HG03066 (cell line): Measurements from ENCODE around the gene CSNK1G2.

Source experiments
- ATAC-seq: cut with Tn5 transposase; IDR thresholded peaks from one replicate; pipeline ENCODE4 v1.9.1; 2021; ENCODE audit warnings: low read depth; ENCODE audit not compliant: unreplicated experiment

CSNK1G2 gene

GRCh38 chr19:1917926-1918325 is 23.0 kb upstream of the CSNK1G2 start:
- no peak for ATAC-seq

DNA sequence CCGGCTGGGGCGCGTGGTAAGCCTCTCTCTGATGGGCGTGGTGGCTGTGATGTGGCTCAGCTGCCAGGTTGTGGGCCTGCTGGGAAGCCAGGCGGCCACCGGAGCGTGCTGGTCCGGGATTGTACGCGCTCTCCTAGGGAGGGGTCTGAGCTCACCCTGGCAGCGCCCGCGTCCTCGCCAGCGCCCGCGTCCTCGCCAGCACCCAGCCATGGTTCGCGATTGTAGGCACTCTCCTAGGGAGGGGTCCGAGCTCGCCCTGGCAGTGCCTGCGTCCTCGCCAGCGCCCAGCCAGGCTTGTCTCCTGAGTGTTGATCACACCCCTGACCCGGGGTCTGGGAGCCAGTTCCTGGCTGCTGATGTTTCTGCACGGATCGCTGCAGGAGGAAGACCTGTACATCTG is 22.0 kb upstream of the CSNK1G2 start:
- no peak for ATAC-seq

GRCh38 chr19:1920644-1921043 is 20.3 kb upstream of the CSNK1G2 start:
- ATAC-seq: no peak

- ATAC-seq: no peak
Observed at GRCh38 chr19:1921326-1921725, 19.6 kb upstream of the CSNK1G2 start.

DNA sequence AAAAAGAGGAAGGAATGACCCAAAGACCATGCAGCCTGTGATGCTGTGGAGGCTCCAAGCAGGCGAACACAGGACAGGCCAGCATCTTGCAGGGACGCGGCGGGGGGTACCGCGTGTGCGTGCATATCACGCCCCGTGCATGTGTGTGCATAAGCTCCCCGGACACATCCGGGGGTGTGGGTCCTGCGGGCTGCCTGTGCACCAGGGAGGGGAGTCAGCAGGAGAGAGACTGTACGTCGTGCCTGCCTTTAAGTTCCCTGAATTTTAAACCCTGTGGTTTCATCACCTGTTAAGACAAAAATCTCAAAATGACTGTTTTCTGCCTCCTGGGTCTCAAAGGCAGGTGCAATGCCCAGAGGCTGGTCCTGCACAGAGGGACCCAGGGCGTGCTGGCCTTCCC is 19.1 kb upstream of the CSNK1G2 start:
- no peak for ATAC-seq

DNA sequence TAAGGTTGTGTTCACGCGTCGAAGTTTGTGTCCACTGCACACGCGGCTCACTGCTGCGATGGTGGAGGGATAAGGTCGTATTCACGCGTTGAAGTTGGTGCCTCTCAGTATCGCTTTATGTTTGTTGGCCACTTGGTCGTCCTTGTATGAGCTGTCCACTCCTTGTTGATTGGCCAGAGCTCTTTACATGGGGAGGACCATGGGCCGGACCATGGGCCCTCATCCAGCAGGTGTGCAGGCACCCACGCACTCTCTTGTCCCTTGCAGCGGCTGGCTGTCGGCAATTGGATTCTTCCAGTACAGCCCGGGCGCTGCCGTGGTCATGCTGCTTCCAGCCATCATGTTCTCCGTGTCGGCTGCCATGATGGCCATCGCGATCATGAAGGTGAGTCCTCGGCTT is 18.2 kb upstream of the CSNK1G2 start:
- ATAC-seq: no peak

- ATAC-seq: no peak
Observed at GRCh38 chr19:1923319-1923718, 17.7 kb upstream of the CSNK1G2 start.

GRCh38 chr19:1924320-1924961 is 16.5 kb upstream of the CSNK1G2 start:
- no peak for ATAC-seq

DNA sequence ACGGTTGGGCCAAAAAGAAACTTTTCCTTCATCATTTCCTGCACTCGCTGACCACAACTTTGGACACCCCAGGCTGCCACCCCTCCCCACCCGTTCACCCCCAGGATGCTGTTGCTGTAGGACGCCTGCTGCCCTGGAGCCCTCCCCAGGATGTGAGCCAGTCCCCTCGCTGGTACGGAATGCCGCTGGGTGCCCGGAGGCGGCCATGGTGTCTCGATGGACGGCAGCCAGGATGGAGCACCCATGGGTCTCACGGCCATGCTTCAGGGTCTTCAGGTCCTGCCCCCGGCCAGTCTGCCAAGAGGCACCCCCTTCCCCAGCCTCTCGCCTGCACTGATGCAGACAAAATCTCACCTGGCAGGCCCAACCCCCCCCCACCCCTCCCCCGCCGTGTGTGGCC is 15.4 kb upstream of the CSNK1G2 start:
- ATAC-seq: no peak

DNA sequence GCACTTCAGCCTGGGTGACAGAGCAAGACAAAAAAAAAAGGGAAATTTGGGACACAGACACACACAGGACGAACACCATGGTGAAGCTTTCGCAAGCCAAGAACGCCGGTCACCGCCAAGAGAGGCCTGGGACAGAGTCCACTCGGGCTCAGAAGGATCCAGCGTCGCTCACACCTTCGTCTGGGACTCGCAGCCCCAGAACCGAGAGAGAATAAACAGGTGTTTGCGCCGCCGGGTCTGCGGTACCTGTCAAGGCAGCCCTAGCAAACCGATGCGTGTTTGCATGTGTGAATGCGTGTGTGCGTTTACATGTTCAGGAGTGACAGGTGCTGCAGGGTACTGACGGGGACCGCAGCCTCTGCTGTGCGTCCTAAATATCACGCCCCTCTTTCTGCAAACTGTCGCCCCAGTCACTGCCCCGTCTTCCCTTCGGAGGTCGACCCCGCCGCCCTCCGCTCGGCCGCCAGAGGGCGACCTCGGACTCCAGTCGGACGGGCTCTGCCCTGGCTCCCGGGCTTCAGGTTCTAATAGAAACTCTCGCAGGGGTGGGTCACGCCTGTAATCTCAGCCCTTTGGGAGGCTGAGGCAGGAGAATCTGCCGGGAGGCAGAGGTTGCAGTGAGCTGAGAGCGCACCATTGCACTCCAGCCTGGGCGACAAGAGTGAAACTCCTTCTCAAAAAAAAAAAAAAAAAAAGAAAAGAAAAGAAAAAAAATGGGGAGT is 11.8 kb upstream of the CSNK1G2 start:
- no peak for ATAC-seq

- ATAC-seq: no peak
Observed at GRCh38 chr19:1931445-1931844, 9.5 kb upstream of the CSNK1G2 start.

DNA sequence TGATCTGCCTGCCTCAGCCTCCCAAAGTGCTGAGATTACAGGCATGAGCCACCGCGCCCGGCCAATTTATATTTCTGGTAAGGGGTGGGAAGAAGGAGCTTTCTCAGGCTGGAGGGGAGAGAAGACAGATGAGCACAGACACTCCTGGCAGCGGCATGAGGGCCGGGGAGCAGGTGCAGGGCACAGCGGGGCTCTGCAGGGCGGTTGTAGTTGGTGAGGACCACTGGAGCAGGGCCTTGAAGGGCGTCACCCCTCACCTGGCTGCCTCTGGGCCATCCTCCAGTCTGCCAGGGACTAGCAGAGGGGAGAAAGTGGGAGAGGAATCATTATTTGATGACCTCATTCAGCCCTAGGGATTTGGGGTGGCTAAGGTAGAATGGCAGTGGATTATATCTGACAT is 8.6 kb upstream of the CSNK1G2 start:
- ATAC-seq: no peak

DNA sequence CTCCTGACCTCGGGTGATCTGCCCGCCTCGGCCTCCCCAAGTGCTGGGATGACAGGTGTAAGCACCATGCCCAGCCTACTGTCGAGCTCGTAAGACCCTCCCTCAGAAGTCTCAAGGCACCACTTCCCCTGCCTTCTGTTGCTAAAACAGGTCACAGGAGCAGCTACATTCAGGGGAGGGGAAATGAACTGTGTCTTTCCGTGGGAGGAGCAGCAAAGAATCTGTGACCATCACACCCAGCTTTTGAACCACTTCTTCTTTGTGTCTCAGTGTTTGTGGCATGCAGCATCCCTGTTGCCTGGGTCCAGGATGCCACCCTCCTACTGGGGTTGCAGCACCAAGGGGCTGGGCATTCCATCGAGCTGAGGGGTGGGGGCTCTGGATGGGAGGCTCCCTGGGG is 7.7 kb upstream of the CSNK1G2 start:
- no peak for ATAC-seq

GRCh38 chr19:1933942-1934341 is 7.0 kb upstream of the CSNK1G2 start:
- ATAC-seq: no peak

DNA sequence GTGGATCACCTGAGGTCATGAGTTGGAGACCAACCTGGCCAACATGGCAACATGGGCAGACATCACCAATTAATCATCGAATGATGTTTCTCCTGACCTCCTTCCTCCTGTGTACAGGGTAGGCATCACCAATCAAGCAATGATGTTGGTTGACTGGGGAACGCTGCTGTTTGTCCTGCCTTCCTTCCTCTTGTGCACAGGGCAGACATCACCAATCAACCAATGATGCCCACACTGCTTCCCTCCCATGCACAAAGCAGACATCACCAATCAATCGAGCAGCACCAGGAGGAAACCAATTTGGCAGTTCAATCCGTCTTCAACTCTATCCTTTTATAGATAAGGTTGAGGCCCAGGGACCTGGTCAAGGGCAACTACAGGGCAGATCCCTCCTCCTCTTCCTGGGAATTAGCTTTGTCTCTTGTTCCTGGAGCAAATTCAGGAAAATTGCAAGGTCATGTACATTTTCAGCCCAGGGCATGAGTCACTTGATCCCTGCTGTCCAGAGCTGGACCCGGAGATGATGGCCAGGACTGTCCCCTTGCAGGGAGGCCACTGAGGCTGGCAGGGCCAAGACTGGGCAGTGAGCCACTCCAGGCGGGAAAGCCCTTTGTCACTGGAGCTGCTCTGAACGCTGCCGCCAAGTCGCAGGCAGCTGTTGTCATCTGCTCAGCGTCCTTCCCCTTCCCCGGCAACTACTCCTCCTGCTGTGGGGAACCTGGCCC is 5.3 kb upstream of the CSNK1G2 start:
- no peak for ATAC-seq

- no peak for ATAC-seq
Observed at GRCh38 chr19:1936430-1936829, 4.5 kb upstream of the CSNK1G2 start.

DNA sequence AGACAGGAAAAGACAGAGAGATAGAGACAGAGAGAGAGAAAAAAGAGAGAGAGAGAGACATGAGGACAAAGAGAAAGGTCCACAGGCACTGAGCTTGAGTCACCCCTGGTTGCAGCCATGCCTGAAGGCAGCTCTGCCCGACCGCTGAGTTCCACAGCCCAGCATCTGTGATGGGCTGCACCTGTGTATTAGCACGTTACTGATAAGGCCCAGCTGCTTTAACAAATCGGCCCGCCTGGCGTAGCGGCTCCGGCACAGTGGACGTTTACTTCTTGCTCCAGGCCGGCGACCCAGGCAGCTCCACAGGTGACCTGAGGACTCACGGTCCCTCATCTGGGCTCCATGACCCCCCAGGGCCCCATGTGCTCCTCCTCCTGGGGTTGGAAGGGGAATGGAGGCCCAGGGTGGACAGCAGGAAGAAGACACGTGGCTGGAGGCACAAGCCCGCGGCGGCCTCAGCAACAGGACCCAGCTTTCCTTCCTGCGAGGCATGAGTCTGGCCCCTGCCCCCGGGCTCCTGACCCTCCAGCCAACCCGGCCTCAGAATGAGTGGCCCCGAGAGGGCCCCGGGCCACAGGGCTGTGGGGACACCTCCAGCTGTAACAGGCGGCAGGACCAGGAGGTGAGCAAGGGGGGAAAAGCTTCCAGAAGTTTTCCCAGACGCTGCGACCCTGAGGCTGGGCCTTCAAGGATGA is 3.9 kb upstream of the CSNK1G2 start:
- no peak for ATAC-seq

DNA sequence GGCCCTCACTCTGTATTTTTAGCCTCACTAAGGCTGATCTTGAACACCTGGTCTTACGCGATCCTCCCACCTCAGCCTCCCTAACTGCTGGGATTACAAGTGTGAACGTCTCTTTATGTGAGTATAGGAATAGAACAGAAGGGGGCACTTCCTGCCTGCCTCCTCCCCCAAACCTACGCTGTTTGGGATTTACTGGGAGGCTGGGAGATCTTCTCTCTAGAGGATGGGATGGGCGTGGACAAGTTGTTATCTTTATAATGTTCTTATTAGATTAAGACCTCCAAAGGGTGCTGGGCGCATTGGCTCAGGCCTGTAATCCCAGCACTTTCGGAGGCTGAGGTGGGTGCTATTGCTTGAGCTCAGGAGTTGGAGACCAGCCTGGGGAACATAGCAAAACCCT is 2.9 kb upstream of the CSNK1G2 start:
- no peak for ATAC-seq

GRCh38 chr19:1942078-1942933 is 1.3 kb downstream of the CSNK1G2 start:
- no peak for ATAC-seq

- ATAC-seq: no peak
Observed at GRCh38 chr19:1942934-1943555, 2.1 kb downstream of the CSNK1G2 start.
